ENCODE measurements around the gene BTNL2. TPM values are rescaled to one million over a fixed set of nuclear protein-coding genes. Genes with fewer than 3 reads are reported as not detected.

BTNL2 gene
- total RNA-seq: not detected

DNA sequence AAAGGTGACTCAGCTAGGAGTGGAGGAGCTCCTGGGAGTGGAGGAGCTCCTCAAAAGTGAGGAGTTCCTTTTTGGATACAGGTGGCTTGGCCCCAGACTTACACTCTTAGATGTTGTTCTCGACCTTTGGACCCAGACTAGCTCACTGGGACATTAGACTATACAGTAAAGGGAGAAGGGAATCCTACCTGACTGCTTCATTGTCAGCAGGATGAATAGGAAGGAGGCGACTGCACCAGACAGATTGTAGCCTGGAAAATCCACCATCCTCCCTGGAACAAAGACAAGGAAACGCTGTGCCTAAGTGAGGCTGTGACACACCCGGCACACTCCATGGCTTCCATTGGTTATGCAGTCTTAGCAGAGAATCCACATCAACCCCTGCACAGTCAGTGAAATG is at the start of gene BTNL2:
Gene BTNL2 (minus strand): TSS at position 325 of the 400 bp plus-strand sequence. CDS start 58 bp downstream, at position 267.
- Histone ChIP-seq H3K36me3 (no peaks in the 10 kb centered on the region), H3K9me3 (no peaks in the 10 kb centered on the region), H3K4me3 (no peak within 1 kb of the TSS), H3K27ac (no peak within 1 kb of the TSS), H3K9ac (ENCODE audit: low read depth in 2 of 2, low read length in 2 of 2) (no peak within 1 kb of the TSS), H3K27me3 (peaks cover 20% of the 10 kb centered on the region), H3K4me1 (no peaks in the 10 kb centered on the region)
- intact Hi-C loops (cut with DNase I): no loop called here
- no peak for DNase-seq
- TF ChIP-seq, protein P1, sequence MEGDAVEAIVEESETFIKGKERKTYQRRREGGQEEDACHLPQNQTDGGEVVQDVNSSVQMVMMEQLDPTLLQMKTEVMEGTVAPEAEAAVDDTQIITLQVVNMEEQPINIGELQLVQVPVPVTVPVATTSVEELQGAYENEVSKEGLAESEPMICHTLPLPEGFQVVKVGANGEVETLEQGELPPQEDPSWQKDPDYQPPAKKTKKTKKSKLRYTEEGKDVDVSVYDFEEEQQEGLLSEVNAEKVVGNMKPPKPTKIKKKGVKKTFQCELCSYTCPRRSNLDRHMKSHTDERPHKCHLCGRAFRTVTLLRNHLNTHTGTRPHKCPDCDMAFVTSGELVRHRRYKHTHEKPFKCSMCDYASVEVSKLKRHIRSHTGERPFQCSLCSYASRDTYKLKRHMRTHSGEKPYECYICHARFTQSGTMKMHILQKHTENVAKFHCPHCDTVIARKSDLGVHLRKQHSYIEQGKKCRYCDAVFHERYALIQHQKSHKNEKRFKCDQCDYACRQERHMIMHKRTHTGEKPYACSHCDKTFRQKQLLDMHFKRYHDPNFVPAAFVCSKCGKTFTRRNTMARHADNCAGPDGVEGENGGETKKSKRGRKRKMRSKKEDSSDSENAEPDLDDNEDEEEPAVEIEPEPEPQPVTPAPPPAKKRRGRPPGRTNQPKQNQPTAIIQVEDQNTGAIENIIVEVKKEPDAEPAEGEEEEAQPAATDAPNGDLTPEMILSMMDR (IDR thresholded peaks at IDR 0.05): no peak

DNA sequence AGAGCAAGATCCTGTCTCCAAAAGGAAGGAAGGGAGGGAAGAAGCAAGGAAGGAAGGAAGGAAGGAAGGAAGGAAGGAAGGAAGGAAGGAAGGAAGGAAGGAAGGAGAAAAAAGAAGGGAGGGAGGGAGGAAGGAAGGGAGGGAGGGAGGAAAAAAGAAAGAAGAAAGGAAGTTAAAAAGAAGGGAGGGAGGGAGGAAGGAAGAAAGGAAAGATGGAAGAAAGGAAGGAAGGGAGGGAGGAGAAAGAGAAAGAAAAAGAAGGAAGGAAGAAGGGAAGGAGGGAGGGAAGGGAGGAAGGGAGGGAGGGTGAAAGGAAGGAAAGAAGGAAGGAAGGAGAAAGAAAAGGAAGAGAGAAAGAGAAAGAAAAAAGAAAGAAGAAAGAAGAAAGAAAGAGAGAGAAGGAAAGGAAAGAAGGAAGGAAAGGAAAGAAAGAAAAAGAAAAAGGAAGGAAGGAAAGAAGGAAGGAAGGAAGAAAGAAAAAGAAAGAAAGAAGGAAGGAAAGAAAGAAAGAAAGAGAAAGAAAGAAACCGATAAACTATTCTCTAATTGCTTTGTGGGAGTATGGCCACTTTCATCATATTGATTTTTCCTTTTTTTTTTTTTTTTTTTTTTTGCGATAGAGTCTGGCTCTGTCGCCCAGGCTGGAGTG is 42.2 kb upstream of the BTNL2 start:
- Histone ChIP-seq H3K27me3 (no peaks in the 10 kb centered on the region), H3K4me3 (no peak overlapping the region), H3K36me3 (no peaks in the 10 kb centered on the region), H3K9ac (ENCODE audit: low read depth in 2 of 2, low read length in 2 of 2) (no peak overlapping the region), H3K27ac (no peak overlapping the region), H3K4me1 (no peaks in the 10 kb centered on the region), H3K9me3 (no peaks in the 10 kb centered on the region)
- intact Hi-C loops (cut with DNase I): no loop called here
- TF ChIP-seq, protein P1 (IDR thresholded peaks at IDR 0.05): no peak
- DNase-seq: no peak

- Histone ChIP-seq H3K27ac (no peak overlapping the region), H3K36me3 (no peaks in the 10 kb centered on the region), H3K4me3 (no peak overlapping the region), H3K9me3 (no peaks in the 10 kb centered on the region), H3K4me1 (no peaks in the 10 kb centered on the region), H3K9ac (ENCODE audit: low read depth in 2 of 2, low read length in 2 of 2) (no peak overlapping the region), H3K27me3 (no peaks in the 10 kb centered on the region)
- DNase-seq: no peak
- intact Hi-C loops (cut with DNase I): no loop called here
- TF ChIP-seq, protein P1 (IDR thresholded peaks at IDR 0.05): no peak
These were observed 41.0 kb upstream of the BTNL2 start for GRCh38 chr6:32447932-32448331.

DNA sequence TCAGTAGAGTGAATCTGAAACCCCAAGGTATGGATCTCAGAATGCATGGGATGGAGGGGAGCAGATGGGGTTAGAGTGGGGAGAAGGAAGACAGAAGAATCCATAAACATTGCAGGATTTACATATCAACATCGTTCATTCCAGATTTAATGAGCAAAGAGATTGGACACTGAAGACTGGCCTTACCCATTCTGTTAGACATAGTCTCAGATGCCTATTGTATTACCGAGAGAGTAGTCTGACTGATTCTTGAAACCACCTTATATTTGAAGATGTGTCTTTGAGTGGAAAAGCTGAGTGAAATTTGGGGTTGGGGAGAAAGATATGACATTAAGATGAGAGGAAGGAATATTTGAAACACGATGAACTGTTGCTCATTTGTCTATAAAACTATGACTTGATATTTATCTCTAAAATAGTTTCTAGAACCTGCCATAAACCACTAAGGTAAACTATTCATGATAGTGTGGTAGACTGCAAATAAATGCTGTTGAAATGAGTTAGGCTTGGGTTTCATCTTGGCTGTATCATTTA is 38.4 kb upstream of the BTNL2 start:
- H3K27ac ChIP-seq: no peak overlapping the region
- no peak overlapping the region for H3K9ac ChIP-seq (ENCODE audit: low read depth in 2 of 2, low read length in 2 of 2)
- DNase-seq: no peak
- no peaks in the 10 kb centered on the region for H3K36me3 ChIP-seq
- TF ChIP-seq, protein P1 (IDR thresholded peaks at IDR 0.05): no peak
- no peaks in the 10 kb centered on the region for H3K4me1 ChIP-seq
- intact Hi-C loops (cut with DNase I): no loop called here
- H3K9me3 ChIP-seq: no peaks in the 10 kb centered on the region
- H3K27me3 ChIP-seq: no peaks in the 10 kb centered on the region
- H3K4me3 ChIP-seq: no peak overlapping the region

- TF ChIP-seq, protein P1 (IDR thresholded peaks at IDR 0.05): no peak
- Histone ChIP-seq H3K4me3 (no peak overlapping the region), H3K36me3 (no peaks in the 10 kb centered on the region), H3K9ac (ENCODE audit: low read depth in 2 of 2, low read length in 2 of 2) (no peak overlapping the region), H3K4me1 (no peaks in the 10 kb centered on the region), H3K27me3 (no peaks in the 10 kb centered on the region), H3K9me3 (no peaks in the 10 kb centered on the region), H3K27ac (no peak overlapping the region)
- DNase-seq: no peak
- intact Hi-C loops (cut with DNase I): no loop called here
These were observed 37.5 kb upstream of the BTNL2 start for GRCh38 chr6:32444433-32444832.

All from colonic mucosa (tissue), 4 donors.